ENCODE measurements around the gene CDH23. TPM values are rescaled to one million over a fixed set of nuclear protein-coding genes. Genes with fewer than 3 reads are reported as not detected.

CDH23 gene
- total and polyA plus RNA-seq, 10 of the 15 experiments (the other 5 are each of a cell fraction or from before 2014, with no cell fraction given) = 0.09 to 0.40 (median 0.15) TPM; not detected in 1

GRCh38 chr10:71613877-71614276, 217.2 kb downstream of the CDH23 start:
- no peak overlapping the region for H3K4me3 ChIP-seq
- no peaks in the 10 kb centered on the region for H3K4me1 ChIP-seq (ENCODE audit: control insufficient read depth, insufficient read depth, low read length)
- H3K27me3 ChIP-seq (replicated peaks in 1 of 2; ENCODE audit: control insufficient read depth in 2 of 2, insufficient read depth in 2 of 2, low read length in 1 of 2) = no peaks in the 10 kb centered on the region; a peak in 2 of 4 replicates
- DNase-seq (ENCODE audit: low read depth, low spot score) = no peak
- H2AFZ ChIP-seq (ENCODE audit: control insufficient read depth, low read depth, low read length) = no peak overlapping the region
- H3K9ac ChIP-seq (ENCODE audit: control insufficient read depth, insufficient read depth, low read length) = no peak overlapping the region
- no peaks in the 10 kb centered on the region for H3K9me3 ChIP-seq (replicated peaks; ENCODE audit: control insufficient read depth, insufficient read depth, low read length)
- SMC1A ChIA-PET (ENCODE audit: uncharacterized antibody, unreplicated experiment) = interaction anchor here (1.0 to 1.5 kb wide), 4 partner anchors 9 to 294 kb away, joined by 3 to 4 read pairs (median 4); partner anchors contain the start of gene SLC29A3
- CTCF ChIA-PET = interaction anchor here (1.7 to 7.9 kb wide), 3 partner anchors 43 to 297 kb away, joined by 4 to 64 read pairs (median 11); partner anchors contain the start of gene SLC29A3
- POLR2A ChIA-PET = no interaction called here
- no TSS peak for BruUV-seq (replicated peaks)
- H3K36me3 ChIP-seq (ENCODE audit: control insufficient read depth in 2 of 2, insufficient read depth in 2 of 2, low read length in 1 of 2) = no peaks in the 10 kb centered on the region
- WGBS (ENCODE audit: insufficient coverage, insufficient replicate concordance, low lambda C conversion rate, missing lambda C conversion rate) = 39% methylated on average over 4 of the region's 4 CpGs
- no peak for FAIRE-seq
- no peaks in the 10 kb centered on the region for H3K79me2 ChIP-seq (ENCODE audit: control insufficient read depth, insufficient read depth, low read length)
- H4K20me1 ChIP-seq (ENCODE audit: control insufficient read depth, insufficient read depth) = no peaks in the 10 kb centered on the region
- in situ Hi-C loops (cut with MboI) = no loop called here
- intact Hi-C loops (cut with micrococcal nuclease; ENCODE audit: unreplicated experiment) = no loop called here
- no peak overlapping the region for H3K27ac ChIP-seq (ENCODE audit: control insufficient read depth, insufficient read depth)
- ATAC-seq = no peak
- no peak overlapping the region for H3K4me2 ChIP-seq (ENCODE audit: control insufficient read depth, insufficient read depth)
- RAD21 ChIA-PET (ENCODE audit: unreplicated experiment) = interaction anchor here (1.9 to 2.3 kb wide), 2 partner anchors 83 to 85 kb away, joined by 7 to 11 read pairs; no protein-coding TSS in a partner anchor
- TF ChIP-seq SP1 (IDR thresholded peaks at IDR 0.05; ENCODE audit: low read depth, low read length) (no peak), MXI1 (IDR thresholded peaks at IDR 0.05; ENCODE audit: low read depth, low read length) (no peak), TAF1 (IDR thresholded peaks at IDR 0.05; ENCODE audit: borderline replicate concordance, low read depth, low read length) (no peak), EP300 (IDR thresholded peaks at IDR 0.05; ENCODE audit: borderline replicate concordance in 1 of 2, control insufficient read depth in 1 of 2, low read depth in 2 of 2, low read length in 2 of 2) (no peak), BACH1 (IDR thresholded peaks at IDR 0.05; ENCODE audit: borderline replicate concordance) (no peak), PAX5 (IDR thresholded peaks at IDR 0.05; ENCODE audit: borderline replicate concordance, low read depth, low read length) (no peak), NR2F1 (conservative IDR thresholded peaks at IDR 0.05) (no peak), CREB1 (IDR thresholded peaks at IDR 0.05; ENCODE audit: low read depth) (no peak), ZNF274 (IDR thresholded peaks at IDR 0.05; ENCODE audit: insufficient read depth, insufficient read length) (no peak), EZH2 (IDR thresholded peaks at IDR 0.05; ENCODE audit: borderline replicate concordance, control insufficient read depth, low read depth, low read length) (no peak), USF2 (IDR thresholded peaks at IDR 0.05; ENCODE audit: borderline replicate concordance, low read depth, low read length) (no peak)
- TF ChIP-seq, protein P1, sequence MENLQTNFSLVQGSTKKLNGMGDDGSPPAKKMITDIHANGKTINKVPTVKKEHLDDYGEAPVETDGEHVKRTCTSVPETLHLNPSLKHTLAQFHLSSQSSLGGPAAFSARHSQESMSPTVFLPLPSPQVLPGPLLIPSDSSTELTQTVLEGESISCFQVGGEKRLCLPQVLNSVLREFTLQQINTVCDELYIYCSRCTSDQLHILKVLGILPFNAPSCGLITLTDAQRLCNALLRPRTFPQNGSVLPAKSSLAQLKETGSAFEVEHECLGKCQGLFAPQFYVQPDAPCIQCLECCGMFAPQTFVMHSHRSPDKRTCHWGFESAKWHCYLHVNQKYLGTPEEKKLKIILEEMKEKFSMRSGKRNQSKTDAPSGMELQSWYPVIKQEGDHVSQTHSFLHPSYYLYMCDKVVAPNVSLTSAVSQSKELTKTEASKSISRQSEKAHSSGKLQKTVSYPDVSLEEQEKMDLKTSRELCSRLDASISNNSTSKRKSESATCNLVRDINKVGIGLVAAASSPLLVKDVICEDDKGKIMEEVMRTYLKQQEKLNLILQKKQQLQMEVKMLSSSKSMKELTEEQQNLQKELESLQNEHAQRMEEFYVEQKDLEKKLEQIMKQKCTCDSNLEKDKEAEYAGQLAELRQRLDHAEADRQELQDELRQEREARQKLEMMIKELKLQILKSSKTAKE (IDR thresholded peaks at IDR 0.05; ENCODE audit: low read depth, poor library complexity, severe bottlenecking) = no peak
- TF ChIP-seq, protein P2, sequence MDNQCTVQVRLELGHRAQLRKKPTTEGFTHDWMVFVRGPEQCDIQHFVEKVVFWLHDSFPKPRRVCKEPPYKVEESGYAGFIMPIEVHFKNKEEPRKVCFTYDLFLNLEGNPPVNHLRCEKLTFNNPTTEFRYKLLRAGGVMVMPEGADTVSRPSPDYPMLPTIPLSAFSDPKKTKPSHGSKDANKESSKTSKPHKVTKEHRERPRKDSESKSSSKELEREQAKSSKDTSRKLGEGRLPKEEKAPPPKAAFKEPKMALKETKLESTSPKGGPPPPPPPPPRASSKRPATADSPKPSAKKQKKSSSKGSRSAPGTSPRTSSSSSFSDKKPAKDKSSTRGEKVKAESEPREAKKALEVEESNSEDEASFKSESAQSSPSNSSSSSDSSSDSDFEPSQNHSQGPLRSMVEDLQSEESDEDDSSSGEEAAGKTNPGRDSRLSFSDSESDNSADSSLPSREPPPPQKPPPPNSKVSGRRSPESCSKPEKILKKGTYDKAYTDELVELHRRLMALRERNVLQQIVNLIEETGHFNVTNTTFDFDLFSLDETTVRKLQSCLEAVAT (IDR thresholded peaks at IDR 0.05) = no peak
- TF ChIP-seq, protein P3, sequence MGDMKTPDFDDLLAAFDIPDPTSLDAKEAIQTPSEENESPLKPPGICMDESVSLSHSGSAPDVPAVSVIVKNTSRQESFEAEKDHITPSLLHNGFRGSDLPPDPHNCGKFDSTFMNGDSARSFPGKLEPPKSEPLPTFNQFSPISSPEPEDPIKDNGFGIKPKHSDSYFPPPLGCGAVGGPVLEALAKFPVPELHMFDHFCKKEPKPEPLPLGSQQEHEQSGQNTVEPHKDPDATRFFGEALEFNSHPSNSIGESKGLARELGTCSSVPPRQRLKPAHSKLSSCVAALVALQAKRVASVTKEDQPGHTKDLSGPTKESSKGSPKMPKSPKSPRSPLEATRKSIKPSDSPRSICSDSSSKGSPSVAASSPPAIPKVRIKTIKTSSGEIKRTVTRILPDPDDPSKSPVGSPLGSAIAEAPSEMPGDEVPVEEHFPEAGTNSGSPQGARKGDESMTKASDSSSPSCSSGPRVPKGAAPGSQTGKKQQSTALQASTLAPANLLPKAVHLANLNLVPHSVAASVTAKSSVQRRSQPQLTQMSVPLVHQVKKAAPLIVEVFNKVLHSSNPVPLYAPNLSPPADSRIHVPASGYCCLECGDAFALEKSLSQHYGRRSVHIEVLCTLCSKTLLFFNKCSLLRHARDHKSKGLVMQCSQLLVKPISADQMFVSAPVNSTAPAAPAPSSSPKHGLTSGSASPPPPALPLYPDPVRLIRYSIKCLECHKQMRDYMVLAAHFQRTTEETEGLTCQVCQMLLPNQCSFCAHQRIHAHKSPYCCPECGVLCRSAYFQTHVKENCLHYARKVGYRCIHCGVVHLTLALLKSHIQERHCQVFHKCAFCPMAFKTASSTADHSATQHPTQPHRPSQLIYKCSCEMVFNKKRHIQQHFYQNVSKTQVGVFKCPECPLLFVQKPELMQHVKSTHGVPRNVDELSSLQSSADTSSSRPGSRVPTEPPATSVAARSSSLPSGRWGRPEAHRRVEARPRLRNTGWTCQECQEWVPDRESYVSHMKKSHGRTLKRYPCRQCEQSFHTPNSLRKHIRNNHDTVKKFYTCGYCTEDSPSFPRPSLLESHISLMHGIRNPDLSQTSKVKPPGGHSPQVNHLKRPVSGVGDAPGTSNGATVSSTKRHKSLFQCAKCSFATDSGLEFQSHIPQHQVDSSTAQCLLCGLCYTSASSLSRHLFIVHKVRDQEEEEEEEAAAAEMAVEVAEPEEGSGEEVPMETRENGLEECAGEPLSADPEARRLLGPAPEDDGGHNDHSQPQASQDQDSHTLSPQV (IDR thresholded peaks at IDR 0.05) = no peak

All from GM12878 (cell line).